ENCODE measurements around the gene GSG1.

GRCh38 chr12:13100605-13100881 lies 2.9 kb downstream of the GSG1 start:
- no peak for TF ChIP-seq ZNF274 (IDR thresholded peaks at IDR 0.05; ENCODE audit: low read depth, low read length)
- TF ChIP-seq YY1 (IDR thresholded peaks at IDR 0.05; ENCODE audit: insufficient read depth, insufficient read length): no peak
- TF ChIP-seq SUZ12 (IDR thresholded peaks at IDR 0.05; ENCODE audit: extremely low read depth, insufficient read depth, insufficient read length): no peak
